GM18868 (cell line): ENCODE data around the gene CEP63.

ENCODE experiments used
- ATAC-seq: cut with Tn5 transposase; IDR thresholded peaks from one replicate; pipeline ENCODE4 v1.9.1; 2021; ENCODE audit warnings: mild to moderate bottlenecking, moderate library complexity; ENCODE audit not compliant: unreplicated experiment

CEP63 gene

GRCh38 chr3:134606033-134607025 lies 120.5 kb downstream of the CEP63 start:
- ATAC-seq, result no peak

- no peak for ATAC-seq
These were observed 121.5 kb downstream of the CEP63 start for GRCh38 chr3:134607054-134608022.

GRCh38 chr3:134608023-134608770 lies 122.3 kb downstream of the CEP63 start:
- ATAC-seq, result no peak

GRCh38 chr3:134608771-134609435 lies 123.0 kb downstream of the CEP63 start:
- ATAC-seq, result no peak

GRCh38 chr3:134609821-134610431 lies 124.1 kb downstream of the CEP63 start:
- no peak for ATAC-seq

GRCh38 chr3:134610432-134611385 lies 124.9 kb downstream of the CEP63 start:
- no peak for ATAC-seq

- no peak for ATAC-seq
These were observed 125.7 kb downstream of the CEP63 start for GRCh38 chr3:134611516-134611915.

GRCh38 chr3:134613006-134613520 lies 127.2 kb downstream of the CEP63 start:
- ATAC-seq, result no peak

GRCh38 chr3:134614955-134615354 lies 129.1 kb downstream of the CEP63 start:
- no peak for ATAC-seq

GRCh38 chr3:134615743-134616142 lies 129.9 kb downstream of the CEP63 start:
- no peak for ATAC-seq

GRCh38 chr3:134617608-134618477 lies 132.0 kb downstream of the CEP63 start:
- no peak for ATAC-seq

GRCh38 chr3:134618478-134619300 lies 132.8 kb downstream of the CEP63 start:
- ATAC-seq, result no peak

- no peak for ATAC-seq
These were observed 133.4 kb downstream of the CEP63 start for GRCh38 chr3:134619301-134619615.

GRCh38 chr3:134619884-134620445 lies 134.1 kb downstream of the CEP63 start:
- no peak for ATAC-seq

- ATAC-seq, result no peak
These were observed 134.7 kb downstream of the CEP63 start for GRCh38 chr3:134620476-134621115.

GRCh38 chr3:134621854-134622253 lies 136.0 kb downstream of the CEP63 start:
- no peak for ATAC-seq
